ENCODE measurements around the gene RGS14.

GRCh38 chr5:177332896-177333260, 24.8 kb upstream of the RGS14 start:
- TF ChIP-seq POLR2A (IDR thresholded peaks at IDR 0.05), result no peak
- TF ChIP-seq CTCF (IDR thresholded peaks at IDR 0.05), result no peak

All from lower leg skin (tissue), 3 donors.